Measurements from ENCODE around the gene UBA52. TPM values are rescaled to one million over a fixed set of nuclear protein-coding genes. Genes with fewer than 3 reads are reported as not detected.
A peak's percentile ranks its signal among the peaks of the same experiment; 100 is the strongest.

Gene UBA52
- total RNA-seq, 1 experiment from 2014 or later, result 1,361 TPM

GRCh38 chr19:18529782-18530181 lies 41.9 kb upstream of the UBA52 start:
- H3K4me1 Mint-ChIP-seq, result no peaks in the 10 kb centered on the region
- no peak for DNase-seq (ENCODE audit: low spot score)
- ChIA-PET CTCF (interaction anchor here (0.5 to 2.8 kb wide), 10 partner anchors 9 to 534 kb away, joined by 3 to 7 read pairs (median 4); partner anchors contain the start of genes SLC25A42 and UPF1), POLR2A (no interaction called here)
- H3K4me3 Mint-ChIP-seq, result no peak overlapping the region
- H3K9me3 Mint-ChIP-seq, result no peaks in the 10 kb centered on the region
- H3K27me3 Mint-ChIP-seq (ENCODE audit: low read depth), result no peaks in the 10 kb centered on the region
- peaks cover 18% of the 10 kb centered on the region for H3K36me3 Mint-ChIP-seq
- ATAC-seq, result peak; percentile 60
- H3K27ac Mint-ChIP-seq, result no peak overlapping the region; the same call in 1 of the 2 replicates
- TF ChIP-seq JUN (CRISPR knock-in tag; IDR thresholded peaks at IDR 0.05), result no peak
- 0 out of 2 replicates have a peak, but pooled peaks have one; percentile 51 for TF ChIP-seq NFATC4 (CRISPR knock-in tag; IDR thresholded peaks at IDR 0.05)

GRCh38 chr19:18531485-18531884 lies 40.2 kb upstream of the UBA52 start:
- Mint-ChIP-seq H3K4me3 (no peak overlapping the region), H3K36me3 (peaks cover 30% of the 10 kb centered on the region), H3K9me3 (no peaks in the 10 kb centered on the region), H3K27ac (no peak overlapping the region), H3K27me3 (ENCODE audit: low read depth) (no peaks in the 10 kb centered on the region), H3K4me1 (no peaks in the 10 kb centered on the region)
- POLR2A ChIA-PET, result no interaction called here
- CTCF ChIA-PET, result interaction anchor here (1.9 to 2.8 kb wide), 2 partner anchors 11 to 62 kb away, joined by 6 to 7 read pairs; no protein-coding TSS in a partner anchor
- DNase-seq (ENCODE audit: low spot score) (no peak), ATAC-seq (no peak)
- TF ChIP-seq RELA (CRISPR knock-in tag; IDR thresholded peaks at IDR 0.05; ENCODE audit: borderline replicate concordance) (no peak), ARID4B (CRISPR knock-in tag; IDR thresholded peaks at IDR 0.05; ENCODE audit: borderline replicate concordance) (no peak), ZNF138 (CRISPR knock-in tag; conservative IDR thresholded peaks at IDR 0.05) (no peak), TEAD4 (CRISPR knock-in tag; IDR thresholded peaks at IDR 0.05) (no peak), ESRRA (CRISPR knock-in tag; IDR thresholded peaks at IDR 0.05; ENCODE audit: borderline replicate concordance) (no peak), FOXJ3 (CRISPR knock-in tag; IDR thresholded peaks at IDR 0.05; ENCODE audit: borderline replicate concordance) (no peak), ZSCAN18 (CRISPR knock-in tag; IDR thresholded peaks at IDR 0.05) (no peak), ZNF512 (CRISPR knock-in tag; IDR thresholded peaks at IDR 0.05; ENCODE audit: borderline replicate concordance) (no peak), E2F5 (CRISPR knock-in tag; IDR thresholded peaks at IDR 0.05) (no peak), CTCF (IDR thresholded peaks at IDR 0.05) (no peak), NFATC4 (CRISPR knock-in tag; IDR thresholded peaks at IDR 0.05) (no peak), USF1 (CRISPR knock-in tag; IDR thresholded peaks at IDR 0.05) (no peak), ATF3 (CRISPR knock-in tag; conservative IDR thresholded peaks at IDR 0.05) (no peak), ZNF281 (CRISPR knock-in tag; IDR thresholded peaks at IDR 0.05) (no peak), MLX (CRISPR knock-in tag; IDR thresholded peaks at IDR 0.05) (no peak)

Data from WTC11 (cell line).